Measurements from ENCODE around the gene POR.

Gene POR

DNA sequence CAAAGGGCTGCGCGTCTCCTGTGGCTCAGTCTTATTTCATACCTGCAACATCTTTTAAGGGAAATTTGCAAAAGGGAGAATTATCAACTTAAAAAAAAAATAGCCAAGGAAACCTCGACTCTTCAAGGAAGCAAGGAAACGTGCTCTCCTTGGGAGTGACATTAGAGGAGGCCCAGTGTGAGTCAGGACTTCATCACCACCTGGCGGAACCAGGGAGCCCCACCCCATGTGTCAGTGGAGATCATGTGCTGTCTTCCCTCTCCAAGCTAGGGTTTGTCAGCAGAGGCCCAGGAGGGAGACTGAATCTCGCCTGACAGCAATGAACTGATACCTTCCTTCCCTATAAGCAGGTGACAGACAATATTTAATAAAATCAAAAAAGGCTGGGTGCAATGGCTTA is 28.9 kb downstream of the POR start:
- no peaks in the 10 kb centered on the region for H3K9me3 ChIP-seq (replicated peaks in 1 of 2; ENCODE audit: control insufficient read depth in 2 of 2, insufficient read depth in 1 of 2, low read depth in 1 of 2, low read length in 2 of 2)
- no peak overlapping the region for H3K4me2 ChIP-seq (ENCODE audit: insufficient read depth, low read length, poor library complexity, severe bottlenecking)
- H3K27ac ChIP-seq (replicated peaks; ENCODE audit: low read length): no peak overlapping the region
- no peak overlapping the region for H2BK5ac ChIP-seq (ENCODE audit: low read length)
- H3K18ac ChIP-seq (ENCODE audit: low read length): no peak overlapping the region
- no peak overlapping the region for H2BK15ac ChIP-seq (ENCODE audit: low read length)
- no peak overlapping the region for H4K91ac ChIP-seq (ENCODE audit: low read depth, low read length, poor library complexity)
- H3K79me1 ChIP-seq (ENCODE audit: low read depth, low read length): peaks cover 4% of the 10 kb centered on the region
- H3K4me1 ChIP-seq (ENCODE audit: control insufficient read depth in 2 of 2, insufficient read depth in 1 of 2, low read depth in 1 of 2, low read length in 2 of 2): no peaks in the 10 kb centered on the region
- H3K14ac ChIP-seq (ENCODE audit: low read length): no peak overlapping the region
- no peak overlapping the region for H3K9ac ChIP-seq (ENCODE audit: low read depth, low read length, poor library complexity)
- H2BK12ac ChIP-seq (ENCODE audit: low read length): no peak overlapping the region
- H3K36me3 ChIP-seq (replicated peaks in 1 of 2; ENCODE audit: control insufficient read depth in 2 of 2, insufficient read depth in 2 of 2, low read length in 2 of 2): peaks cover 1 to 24% of the 10 kb centered on the region in 2 donors
- no CpG with 5 or more reads among the region's 6 CpGs for WGBS, 2 donors (ENCODE audit: extremely low coverage in 2 of 2, insufficient read length in 2 of 2, insufficient replicate concordance in 1 of 2)
- no peak overlapping the region for H3K4ac ChIP-seq (ENCODE audit: low read length)
- H3K27me3 ChIP-seq (ENCODE audit: control insufficient read depth in 3 of 3, insufficient read depth in 3 of 3, low read depth in 1 of 3, low read length in 3 of 3): no peaks in the 10 kb centered on the region
- no peak overlapping the region for H2AK5ac ChIP-seq (ENCODE audit: low read depth, low read length)
- no peak overlapping the region for H2AFZ ChIP-seq (ENCODE audit: low read length)
- H3K23ac ChIP-seq (ENCODE audit: low read depth, low read length, poor library complexity): no peak overlapping the region
- no peak overlapping the region for H2BK120ac ChIP-seq (ENCODE audit: low read depth, low read length)
- no peak overlapping the region for H3K4me3 ChIP-seq (ENCODE audit: low read length in 2 of 2)
- no peak for DNase-seq (ENCODE audit: low spot score)
- no peak overlapping the region for H4K8ac ChIP-seq (ENCODE audit: low read depth, low read length)

DNA sequence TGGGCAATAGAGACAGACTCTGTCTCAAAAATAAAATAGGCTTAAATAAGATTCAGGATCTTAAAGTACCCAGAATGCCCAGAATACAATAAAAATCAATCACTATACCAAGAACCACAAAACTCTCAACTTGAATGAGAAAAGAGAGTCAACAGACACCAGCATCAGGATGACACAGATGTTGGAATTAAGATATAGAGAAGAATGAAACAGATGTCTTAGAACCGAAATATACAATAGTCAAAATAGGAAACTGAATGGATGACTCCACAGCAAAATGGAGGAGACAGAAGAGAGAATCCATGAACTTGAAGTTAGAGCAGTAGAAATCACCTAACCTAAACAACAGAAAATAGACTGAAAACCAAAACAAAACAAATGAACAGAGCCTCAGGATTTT is 29.6 kb downstream of the POR start:
- Histone ChIP-seq H2AK5ac (ENCODE audit: low read depth, low read length) (no peak overlapping the region), H3K4me3 (ENCODE audit: low read length in 2 of 2) (no peak overlapping the region), H3K27ac (replicated peaks; ENCODE audit: low read length) (no peak overlapping the region), H3K79me1 (ENCODE audit: low read depth, low read length) (peaks cover 2% of the 10 kb centered on the region), H2BK12ac (ENCODE audit: low read length) (no peak overlapping the region), H3K14ac (ENCODE audit: low read length) (no peak overlapping the region), H4K91ac (ENCODE audit: low read depth, low read length, poor library complexity) (no peak overlapping the region), H3K4me2 (ENCODE audit: insufficient read depth, low read length, poor library complexity, severe bottlenecking) (no peak overlapping the region), H3K9ac (ENCODE audit: low read depth, low read length, poor library complexity) (no peak overlapping the region), H2AFZ (ENCODE audit: low read length) (no peak overlapping the region), H3K23ac (ENCODE audit: low read depth, low read length, poor library complexity) (no peak overlapping the region), H3K36me3 (replicated peaks in 1 of 2; ENCODE audit: control insufficient read depth in 2 of 2, insufficient read depth in 2 of 2, low read length in 2 of 2) (peaks cover 0 to 24% of the 10 kb centered on the region in 2 donors), H4K8ac (ENCODE audit: low read depth, low read length) (no peak overlapping the region), H3K9me3 (replicated peaks in 1 of 2; ENCODE audit: control insufficient read depth in 2 of 2, insufficient read depth in 1 of 2, low read depth in 1 of 2, low read length in 2 of 2) (no peaks in the 10 kb centered on the region), H3K27me3 (ENCODE audit: control insufficient read depth in 3 of 3, insufficient read depth in 3 of 3, low read depth in 1 of 3, low read length in 3 of 3) (no peaks in the 10 kb centered on the region), H2BK120ac (ENCODE audit: low read depth, low read length) (no peak overlapping the region), H2BK15ac (ENCODE audit: low read length) (no peak overlapping the region), H3K4me1 (ENCODE audit: control insufficient read depth in 2 of 2, insufficient read depth in 1 of 2, low read depth in 1 of 2, low read length in 2 of 2) (no peaks in the 10 kb centered on the region), H3K4ac (ENCODE audit: low read length) (no peak overlapping the region), H3K18ac (ENCODE audit: low read length) (no peak overlapping the region), H2BK5ac (ENCODE audit: low read length) (no peak overlapping the region)
- DNase-seq (ENCODE audit: low spot score): no peak
- WGBS, 2 donors (ENCODE audit: extremely low coverage in 2 of 2, insufficient read length in 2 of 2, insufficient replicate concordance in 1 of 2): no CpG with 5 or more reads among the region's 1 CpG

DNA sequence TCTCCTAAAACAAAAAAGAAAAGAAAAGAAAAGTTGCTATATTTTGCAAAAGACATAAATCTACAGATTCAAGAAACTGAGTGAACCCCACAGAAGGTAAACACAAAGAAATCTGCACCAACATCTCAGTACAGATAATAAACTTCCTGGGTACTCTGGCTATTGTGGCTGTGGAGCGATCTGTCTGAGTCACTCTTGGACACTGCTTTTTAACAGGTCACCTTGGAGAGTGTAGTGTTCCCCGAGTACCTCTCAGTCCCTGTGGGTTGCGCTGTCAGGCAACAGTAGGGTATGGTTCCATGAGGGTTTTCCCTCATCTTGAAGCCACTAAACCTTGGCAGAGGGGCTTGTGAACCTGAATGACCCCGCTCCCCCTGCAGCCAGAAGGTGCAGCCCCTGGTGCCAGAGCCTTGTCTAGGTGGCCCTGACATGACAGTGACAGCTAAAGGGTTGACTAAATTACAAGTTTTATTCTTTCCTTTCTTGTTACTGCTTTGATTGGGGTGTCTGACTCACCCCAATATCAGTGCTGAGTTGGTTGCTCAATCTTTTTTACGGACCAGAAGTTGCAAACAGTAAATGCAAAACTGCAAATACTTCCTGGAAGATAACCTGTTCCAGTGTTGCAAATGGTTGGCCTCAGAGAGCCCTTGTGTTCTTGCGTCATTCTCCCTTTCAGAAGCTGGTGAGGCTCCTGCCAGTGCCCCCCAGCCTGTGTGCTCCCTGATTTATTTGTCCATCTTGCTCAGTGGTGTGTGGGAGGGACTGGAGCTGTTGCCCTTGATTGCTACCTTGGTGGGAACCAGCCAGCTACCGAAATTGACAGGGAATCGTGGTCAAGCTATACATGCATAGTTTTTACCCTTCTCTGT is 30.6 kb downstream of the POR start:
- H3K9me3 ChIP-seq (replicated peaks in 1 of 2; ENCODE audit: control insufficient read depth in 2 of 2, insufficient read depth in 1 of 2, low read depth in 1 of 2, low read length in 2 of 2): no peaks in the 10 kb centered on the region
- DNase-seq (ENCODE audit: low spot score): no peak
- no peaks in the 10 kb centered on the region for H3K27me3 ChIP-seq (ENCODE audit: control insufficient read depth in 3 of 3, insufficient read depth in 3 of 3, low read depth in 1 of 3, low read length in 3 of 3)
- H2AFZ ChIP-seq (ENCODE audit: low read length): no peak overlapping the region
- peaks cover 2% of the 10 kb centered on the region for H3K79me1 ChIP-seq (ENCODE audit: low read depth, low read length)
- no peak overlapping the region for H3K9ac ChIP-seq (ENCODE audit: low read depth, low read length, poor library complexity)
- no peak overlapping the region for H3K18ac ChIP-seq (ENCODE audit: low read length)
- H4K8ac ChIP-seq (ENCODE audit: low read depth, low read length): no peak overlapping the region
- no peak overlapping the region for H3K4me3 ChIP-seq (ENCODE audit: low read length in 2 of 2)
- WGBS, 2 donors (ENCODE audit: extremely low coverage in 2 of 2, insufficient read length in 2 of 2, insufficient replicate concordance in 1 of 2): no CpG with 5 or more reads among the region's 8 CpGs
- H3K23ac ChIP-seq (ENCODE audit: low read depth, low read length, poor library complexity): no peak overlapping the region
- H2BK120ac ChIP-seq (ENCODE audit: low read depth, low read length): no peak overlapping the region
- H3K4me1 ChIP-seq (ENCODE audit: control insufficient read depth in 2 of 2, insufficient read depth in 1 of 2, low read depth in 1 of 2, low read length in 2 of 2): no peaks in the 10 kb centered on the region
- no peak overlapping the region for H2BK5ac ChIP-seq (ENCODE audit: low read length)
- no peak overlapping the region for H3K27ac ChIP-seq (replicated peaks; ENCODE audit: low read length)
- H2AK5ac ChIP-seq (ENCODE audit: low read depth, low read length): no peak overlapping the region
- no peak overlapping the region for H3K14ac ChIP-seq (ENCODE audit: low read length)
- H2BK12ac ChIP-seq (ENCODE audit: low read length): no peak overlapping the region
- peaks cover 0 to 24% of the 10 kb centered on the region in 2 donors for H3K36me3 ChIP-seq (replicated peaks in 1 of 2; ENCODE audit: control insufficient read depth in 2 of 2, insufficient read depth in 2 of 2, low read length in 2 of 2)
- H2BK15ac ChIP-seq (ENCODE audit: low read length): no peak overlapping the region
- H4K91ac ChIP-seq (ENCODE audit: low read depth, low read length, poor library complexity): no peak overlapping the region
- H3K4ac ChIP-seq (ENCODE audit: low read length): no peak overlapping the region
- H3K4me2 ChIP-seq (ENCODE audit: insufficient read depth, low read length, poor library complexity, severe bottlenecking): no peak overlapping the region

DNA sequence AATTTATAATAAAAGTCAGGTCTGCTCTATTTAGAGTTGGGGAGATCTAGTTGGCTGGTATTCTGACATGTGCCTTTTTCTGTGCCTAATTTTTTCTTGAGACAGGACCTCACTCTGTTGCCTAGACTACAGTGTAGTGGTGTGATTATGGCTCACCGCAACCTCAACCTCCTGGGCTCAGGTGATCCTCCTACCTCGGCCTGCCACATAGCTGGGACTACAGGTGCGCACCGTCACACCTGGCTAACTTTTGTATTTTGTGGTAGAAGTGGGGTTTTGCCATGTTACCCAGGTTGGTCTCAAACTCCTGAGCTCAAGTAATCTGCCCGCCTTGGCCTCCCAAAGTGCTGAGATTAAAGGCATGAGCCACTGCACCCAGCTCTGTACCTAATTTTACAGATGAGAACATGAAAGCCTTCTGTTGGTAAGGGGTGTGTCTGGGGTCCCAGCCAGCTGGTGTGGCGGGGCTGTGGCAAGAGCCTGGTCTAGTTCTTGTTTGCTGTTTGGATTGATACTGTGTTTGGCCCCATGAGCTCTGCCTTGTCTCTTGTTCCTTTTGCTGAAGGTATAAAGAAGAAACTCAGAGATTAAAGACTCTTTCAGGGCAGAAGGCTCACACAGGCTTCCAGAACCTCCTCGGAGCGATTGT is 31.4 kb downstream of the POR start:
- Histone ChIP-seq H3K4me3 (ENCODE audit: low read length in 2 of 2) (no peak overlapping the region), H2BK5ac (ENCODE audit: low read length) (no peak overlapping the region)

More for the DNA sequence above, 31.4 kb downstream of the POR start:
- H3K79me1 ChIP-seq (ENCODE audit: low read depth, low read length): peaks cover 2% of the 10 kb centered on the region
- WGBS, 2 donors (ENCODE audit: extremely low coverage in 2 of 2, insufficient read length in 2 of 2, insufficient replicate concordance in 1 of 2): no CpG with 5 or more reads among the region's 8 CpGs
- DNase-seq (ENCODE audit: low spot score): no peak
- H3K27ac ChIP-seq (replicated peaks; ENCODE audit: low read length): no peak overlapping the region
- H2BK120ac ChIP-seq (ENCODE audit: low read depth, low read length): no peak overlapping the region
- no peaks in the 10 kb centered on the region for H3K4me1 ChIP-seq (ENCODE audit: control insufficient read depth in 2 of 2, insufficient read depth in 1 of 2, low read depth in 1 of 2, low read length in 2 of 2)
- no peak overlapping the region for H2AK5ac ChIP-seq (ENCODE audit: low read depth, low read length)
- H2AFZ ChIP-seq (ENCODE audit: low read length): no peak overlapping the region
- no peak overlapping the region for H4K91ac ChIP-seq (ENCODE audit: low read depth, low read length, poor library complexity)
- no peak overlapping the region for H3K4ac ChIP-seq (ENCODE audit: low read length)
- H2BK15ac ChIP-seq (ENCODE audit: low read length): no peak overlapping the region
- no peak overlapping the region for H3K9ac ChIP-seq (ENCODE audit: low read depth, low read length, poor library complexity)
- no peak overlapping the region for H3K23ac ChIP-seq (ENCODE audit: low read depth, low read length, poor library complexity)
- no peak overlapping the region for H4K8ac ChIP-seq (ENCODE audit: low read depth, low read length)
- H3K9me3 ChIP-seq (replicated peaks in 1 of 2; ENCODE audit: control insufficient read depth in 2 of 2, insufficient read depth in 1 of 2, low read depth in 1 of 2, low read length in 2 of 2): no peaks in the 10 kb centered on the region
- H3K14ac ChIP-seq (ENCODE audit: low read length): no peak overlapping the region
- no peaks in the 10 kb centered on the region for H3K27me3 ChIP-seq (ENCODE audit: control insufficient read depth in 3 of 3, insufficient read depth in 3 of 3, low read depth in 1 of 3, low read length in 3 of 3)
- peaks cover 0 to 21% of the 10 kb centered on the region in 2 donors for H3K36me3 ChIP-seq (replicated peaks in 1 of 2; ENCODE audit: control insufficient read depth in 2 of 2, insufficient read depth in 2 of 2, low read length in 2 of 2)
- no peak overlapping the region for H2BK12ac ChIP-seq (ENCODE audit: low read length)
- H3K4me2 ChIP-seq (ENCODE audit: insufficient read depth, low read length, poor library complexity, severe bottlenecking): no peak overlapping the region
- H3K18ac ChIP-seq (ENCODE audit: low read length): no peak overlapping the region

Measured in neuronal stem cell (in vitro differentiated cells).